ENCODE measurements around the gene DISC1. TPM values are rescaled to one million over a fixed set of nuclear protein-coding genes. Genes with fewer than 3 reads are reported as not detected.

DISC1 gene
- polyA plus RNA-seq, 1 of the 3 experiments (the other 2 are of a cell fraction) = 1.7 TPM

DNA sequence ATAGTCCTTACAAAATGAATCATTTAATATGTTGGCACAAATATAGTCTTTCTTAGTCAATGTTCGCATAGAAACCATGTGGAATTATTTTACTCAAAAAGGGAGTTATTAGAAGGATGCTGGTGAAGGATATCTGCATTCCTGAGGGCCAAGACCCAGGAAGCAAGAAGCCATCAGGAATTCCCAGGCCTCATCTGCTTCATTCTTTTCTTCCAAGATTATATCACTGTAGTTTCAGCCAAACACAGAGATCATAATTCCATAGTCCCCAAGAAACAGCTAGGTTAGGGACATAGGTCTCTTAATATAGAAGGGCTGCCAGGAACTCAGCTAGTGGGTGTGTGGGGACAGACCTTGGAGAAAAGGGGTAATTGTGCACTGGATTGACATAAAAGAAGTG is 28.6 kb upstream of the DISC1 start:
- ChIA-PET POLR2A (no interaction called here), CTCF (interaction anchor here (0.8 to 1.5 kb wide), 3 partner anchors 8 to 242 kb away, joined by 3 to 7 read pairs (median 3); no protein-coding TSS in a partner anchor)

DNA sequence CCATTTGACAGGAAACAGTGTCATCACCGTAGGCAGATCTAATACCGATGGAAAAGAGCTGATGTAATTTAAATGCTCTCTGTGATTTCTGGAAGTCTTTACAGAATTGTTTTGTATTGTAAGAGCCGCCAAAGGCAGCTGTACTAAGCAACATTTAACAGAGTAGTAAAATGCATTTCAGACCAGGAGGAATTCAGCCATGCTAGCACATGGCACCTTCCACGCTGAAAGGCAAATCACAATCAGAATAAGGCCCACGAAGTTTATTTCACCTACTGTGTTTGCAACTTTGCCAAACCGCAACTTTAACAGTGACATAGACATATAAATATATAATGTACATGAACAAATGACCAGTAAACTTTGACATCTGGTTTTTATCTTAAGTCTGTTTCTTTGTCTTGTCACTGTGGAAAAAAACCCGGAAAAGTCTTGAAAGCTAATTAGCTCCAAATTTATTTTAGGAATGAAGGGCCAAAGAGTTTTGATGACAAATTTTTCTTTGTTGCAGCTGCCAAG is 26.1 kb upstream of the DISC1 start:
- Histone ChIP-seq H3K9me2 (no peaks in the 10 kb centered on the region), H3K9me3 (no peaks in the 10 kb centered on the region), H3K27ac (ENCODE audit: low read depth in 2 of 2, low read length in 1 of 2) (peak overlapping the region; percentile 78 to 84), H3K36me3 (replicated peaks in 1 of 2; ENCODE audit: control insufficient read depth in 1 of 2, insufficient read depth in 2 of 2, low read length in 1 of 2) (no peaks in the 10 kb centered on the region), H3K4me2 (peak overlapping the region; percentile 63; the same call in 1 of the 2 replicates), H3K79me2 (ENCODE audit: insufficient read depth) (no peaks in the 10 kb centered on the region), H3K9ac (peak overlapping the region; percentile 14; the same call in 1 of the 2 replicates), H3F3A (replicated peaks; ENCODE audit: insufficient read depth) (peaks cover 25% of the 10 kb centered on the region), H3K27me3 (ENCODE audit: insufficient read depth) (no peaks in the 10 kb centered on the region), H3K4me1 (ENCODE audit: control insufficient read depth in 1 of 2, insufficient read depth in 2 of 2, low read depth in 1 of 2, low read length in 1 of 2) (peaks cover 22 to 25% of the 10 kb centered on the region in 2 experiments), H2AFZ (ENCODE audit: low read depth) (peak overlapping the region; percentile 56), H4K20me1 (ENCODE audit: insufficient read depth) (no peaks in the 10 kb centered on the region), H3K4me3 (ENCODE audit: low read depth in 2 of 2, low read length in 1 of 2) (no peak overlapping the region; a peak in 1 of 4 replicates)
- POLR2A ChIA-PET = interaction anchor here (0.6 to 0.8 kb wide), 2 partner anchors 88 to 547 kb away, joined by 3 to 4 read pairs; no protein-coding TSS in a partner anchor
- peak; percentile 33 for DNase-seq
- WGBS (ENCODE audit: low lambda C conversion rate) = 10% methylated on average over 7 of the region's 7 CpGs
- CTCF ChIA-PET = interaction anchor here (0.8 to 2.6 kb wide), 6 partner anchors 10 to 263 kb away, joined by 3 to 9 read pairs (median 4); partner anchors contain the start of genes EXOC8 and SPRTN
- TF ChIP-seq IRF3 (IDR thresholded peaks at IDR 0.05; ENCODE audit: low read depth, low read length) (no peak), SMC3 (IDR thresholded peaks at IDR 0.05; ENCODE audit: low read depth, low read length) (no peak), FOXJ3 (CRISPR knock-in tag; IDR thresholded peaks at IDR 0.05) (no peak), TCF12 (IDR thresholded peaks at IDR 0.05) (peak; percentile 92), POLR2AphosphoS5 (IDR thresholded peaks at IDR 0.05; ENCODE audit: low read depth, low read length) (no peak; the same call in 1 of the 2 replicates), ZBTB33 (IDR thresholded peaks at IDR 0.05; ENCODE audit: borderline replicate concordance, low read depth) (no peak), RAD21 (IDR thresholded peaks at IDR 0.05; ENCODE audit: low read length) (no peak), CHD2 (IDR thresholded peaks at IDR 0.05; ENCODE audit: low read length, partially characterized antibody) (peak; percentile 30), RCOR1 (IDR thresholded peaks at IDR 0.05; ENCODE audit: low read length) (peak; percentile 41; the same call in 1 of the 2 replicates), FOSL2 (IDR thresholded peaks at IDR 0.05; ENCODE audit: borderline replicate concordance, low read depth) (0 out of 2 replicates have a peak, but pooled peaks have one; percentile 22), NRF1 (IDR thresholded peaks at IDR 0.05; ENCODE audit: low read depth, low read length) (no peak), FOXM1 (IDR thresholded peaks at IDR 0.05; ENCODE audit: low read depth) (no peak; the same call in 1 of the 2 replicates), EP300 (IDR thresholded peaks at IDR 0.05; ENCODE audit: borderline replicate concordance in 1 of 2, low read depth in 1 of 2, low read length in 1 of 2) (peak; percentile 9 to 54; a peak in 2 of 4 replicates), USF1 (IDR thresholded peaks at IDR 0.05; ENCODE audit: borderline replicate concordance, low read depth) (no peak)
- TF ChIP-seq, protein P1, sequence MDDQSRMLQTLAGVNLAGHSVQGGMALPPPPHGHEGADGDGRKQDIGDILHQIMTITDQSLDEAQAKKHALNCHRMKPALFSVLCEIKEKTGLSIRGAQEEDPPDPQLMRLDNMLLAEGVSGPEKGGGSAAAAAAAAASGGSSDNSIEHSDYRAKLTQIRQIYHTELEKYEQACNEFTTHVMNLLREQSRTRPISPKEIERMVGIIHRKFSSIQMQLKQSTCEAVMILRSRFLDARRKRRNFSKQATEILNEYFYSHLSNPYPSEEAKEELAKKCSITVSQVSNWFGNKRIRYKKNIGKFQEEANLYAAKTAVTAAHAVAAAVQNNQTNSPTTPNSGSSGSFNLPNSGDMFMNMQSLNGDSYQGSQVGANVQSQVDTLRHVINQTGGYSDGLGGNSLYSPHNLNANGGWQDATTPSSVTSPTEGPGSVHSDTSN (IDR thresholded peaks at IDR 0.05) = peak; percentile 54

More for the DNA sequence above, 28.6 kb upstream of the DISC1 start:
- H3F3A ChIP-seq (replicated peaks; ENCODE audit: insufficient read depth) = peaks cover 22% of the 10 kb centered on the region
- H3K9me2 ChIP-seq = no peaks in the 10 kb centered on the region
- no peaks in the 10 kb centered on the region for H3K27me3 ChIP-seq (ENCODE audit: insufficient read depth)
- H4K20me1 ChIP-seq (ENCODE audit: insufficient read depth) = no peaks in the 10 kb centered on the region
- H3K4me3 ChIP-seq (ENCODE audit: low read depth in 2 of 2, low read length in 1 of 2) = no peak overlapping the region
- no peaks in the 10 kb centered on the region for H3K9me3 ChIP-seq
- H3K27ac ChIP-seq (ENCODE audit: low read depth in 2 of 2, low read length in 1 of 2) = peak overlapping the region in 1 of 2 experiments; percentile 35; a peak in 2 of 4 replicates
- no peaks in the 10 kb centered on the region for H3K79me2 ChIP-seq (ENCODE audit: insufficient read depth)
- no peak overlapping the region for H3K9ac ChIP-seq
- WGBS (ENCODE audit: low lambda C conversion rate) = 53% methylated on average over 1 of the region's 1 CpG
- H2AFZ ChIP-seq (ENCODE audit: low read depth) = no peak overlapping the region
- H3K36me3 ChIP-seq (replicated peaks in 1 of 2; ENCODE audit: control insufficient read depth in 1 of 2, insufficient read depth in 2 of 2, low read length in 1 of 2) = no peaks in the 10 kb centered on the region
- H3K4me2 ChIP-seq = no peak overlapping the region
- H3K4me1 ChIP-seq (ENCODE audit: control insufficient read depth in 1 of 2, insufficient read depth in 2 of 2, low read depth in 1 of 2, low read length in 1 of 2) = peaks cover 22% of the 10 kb centered on the region in 2 experiments
- TF ChIP-seq EZH2phosphoT487 (IDR thresholded peaks at IDR 0.05; ENCODE audit: borderline replicate concordance, low read depth) = no peak
- no peak for TF ChIP-seq SIN3A (IDR thresholded peaks at IDR 0.05; ENCODE audit: borderline replicate concordance, low read depth, low read length)
- TF ChIP-seq, protein P1 (IDR thresholded peaks at IDR 0.05) = no peak
- no peak for TF ChIP-seq NFIC (IDR thresholded peaks at IDR 0.05; ENCODE audit: borderline replicate concordance)
- TF ChIP-seq POLR2AphosphoS5 (IDR thresholded peaks at IDR 0.05; ENCODE audit: low read depth, low read length) = no peak
- TF ChIP-seq, protein P2, sequence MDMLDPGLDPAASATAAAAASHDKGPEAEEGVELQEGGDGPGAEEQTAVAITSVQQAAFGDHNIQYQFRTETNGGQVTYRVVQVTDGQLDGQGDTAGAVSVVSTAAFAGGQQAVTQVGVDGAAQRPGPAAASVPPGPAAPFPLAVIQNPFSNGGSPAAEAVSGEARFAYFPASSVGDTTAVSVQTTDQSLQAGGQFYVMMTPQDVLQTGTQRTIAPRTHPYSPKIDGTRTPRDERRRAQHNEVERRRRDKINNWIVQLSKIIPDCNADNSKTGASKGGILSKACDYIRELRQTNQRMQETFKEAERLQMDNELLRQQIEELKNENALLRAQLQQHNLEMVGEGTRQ (IDR thresholded peaks at IDR 0.05; ENCODE audit: borderline replicate concordance, low read depth, low read length) = no peak
- TF ChIP-seq TCF12 (IDR thresholded peaks at IDR 0.05) = peak; percentile 48; the same call in 1 of the 2 replicates
- no peak for DNase-seq

Measured in SK-N-SH (cell line).